Stomach smooth muscle (tissue), 2 donors: ENCODE results near the gene CDON.

Experiments
- H3K27ac ChIP-seq: one replicate; pipeline ENCODE4 v1.7.0; 2013; ENCODE audit warnings: mild to moderate bottlenecking, low read length, inconsistent platforms
- H3K27me3 ChIP-seq, 2 donors: one replicate each; pipeline ENCODE4 v1.7.0; 2013; ENCODE audit warnings: low read length in 2 of 2; ENCODE audit not compliant: insufficient read depth in 2 of 2, control insufficient read depth in 1 of 2
- H3K36me3 ChIP-seq, 2 donors: one replicate each; pipeline ENCODE4 v1.7.0; 2013; ENCODE audit warnings: low read length in 2 of 2; ENCODE audit not compliant: control insufficient read depth in 2 of 2, insufficient read depth in 2 of 2
- H3K4me1 ChIP-seq: one replicate; pipeline ENCODE4 v1.7.0; 2013; ENCODE audit warnings: low read length; ENCODE audit not compliant: control insufficient read depth, insufficient read depth
- H3K4me3 ChIP-seq, 2 donors: one replicate each; pipeline ENCODE4 v1.7.0; 2013; ENCODE audit warnings: low read length in 2 of 2
- H3K9ac ChIP-seq, 2 donors: one replicate each; pipeline ENCODE4 v1.7.0; 2013; ENCODE audit warnings: low read length in 2 of 2, mild to moderate bottlenecking in 1 of 2
- H3K9me3 ChIP-seq, 2 donors: one replicate each; pipeline ENCODE4 v1.7.0; 2013; ENCODE audit warnings: low read length in 2 of 2; ENCODE audit not compliant: control insufficient read depth in 2 of 2
- donor health status: healthy.
- donor health status: Pancreatic carcinoma.

Gene CDON

GRCh38 chr11:125956391-125957134 lies 106.1 kb downstream of the CDON start:
- no peaks in the 10 kb centered on the region for H3K27me3 ChIP-seq
- H3K27ac ChIP-seq: peak overlapping the region; percentile 11
- no peak overlapping the region for H3K9ac ChIP-seq
- H3K9me3 ChIP-seq: no peaks in the 10 kb centered on the region
- H3K36me3 ChIP-seq: peaks cover 21 to 25% of the 10 kb centered on the region in 2 donors
- no peak overlapping the region for H3K4me3 ChIP-seq
- peaks cover 23% of the 10 kb centered on the region for H3K4me1 ChIP-seq

- H3K27ac ChIP-seq: no peak overlapping the region
- no peak overlapping the region for H3K9ac ChIP-seq
- no peak overlapping the region for H3K4me3 ChIP-seq
- H3K36me3 ChIP-seq: peaks cover 18% of the 10 kb centered on the region in 2 donors
- H3K27me3 ChIP-seq: no peaks in the 10 kb centered on the region
- peaks cover 30% of the 10 kb centered on the region for H3K4me1 ChIP-seq
- no peaks in the 10 kb centered on the region for H3K9me3 ChIP-seq
Measured at GRCh38 chr11:125955856-125956255, 106.8 kb downstream of the CDON start.

- Histone ChIP-seq H3K36me3 (peaks cover 17 to 18% of the 10 kb centered on the region in 2 donors), H3K9me3 (no peaks in the 10 kb centered on the region), H3K9ac (no peak overlapping the region), H3K4me1 (peaks cover 35% of the 10 kb centered on the region), H3K4me3 (no peak overlapping the region), H3K27ac (no peak overlapping the region), H3K27me3 (no peaks in the 10 kb centered on the region)
Measured at GRCh38 chr11:125954945-125955640, 107.6 kb downstream of the CDON start.

- Histone ChIP-seq H3K36me3 (peaks cover 14% of the 10 kb centered on the region in 2 donors), H3K4me1 (peaks cover 35% of the 10 kb centered on the region), H3K27me3 (no peaks in the 10 kb centered on the region), H3K4me3 (no peak overlapping the region), H3K9ac (no peak overlapping the region), H3K9me3 (no peaks in the 10 kb centered on the region), H3K27ac (no peak overlapping the region)
Measured at GRCh38 chr11:125954123-125954944, 108.3 kb downstream of the CDON start.

DNA sequence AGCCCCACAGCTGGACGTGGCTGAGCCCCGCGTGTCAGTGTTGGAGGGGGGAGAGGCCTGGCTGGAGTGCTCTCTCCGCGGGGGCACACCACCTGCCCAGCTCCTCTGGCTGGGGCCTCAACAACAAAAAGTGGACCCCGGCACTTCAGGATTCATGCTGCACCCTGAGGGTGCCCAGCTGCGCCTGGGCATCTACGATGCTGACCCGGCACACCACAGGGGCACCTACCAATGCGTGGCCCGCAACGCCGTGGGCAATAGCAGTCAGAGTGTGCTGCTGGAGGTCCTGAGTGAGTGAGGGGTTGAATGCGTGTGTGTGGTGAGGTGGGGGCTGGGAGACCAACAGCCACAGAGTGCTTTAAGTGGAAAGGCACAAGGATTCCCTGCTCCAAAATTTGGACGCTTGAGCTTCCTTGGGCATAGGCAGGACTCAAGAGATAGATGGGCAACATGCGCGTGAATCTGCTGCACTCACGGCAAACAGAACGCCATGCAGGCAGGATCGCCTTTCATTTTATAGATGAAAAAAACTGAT lies 109.2 kb downstream of the CDON start:
- Histone ChIP-seq H3K4me3 (peak overlapping the region in 1 of 2 donors; percentile 4), H3K27ac (no peak overlapping the region), H3K4me1 (peaks cover 35% of the 10 kb centered on the region)

GRCh38 chr11:125952973-125953372 lies 109.7 kb downstream of the CDON start:
- peak overlapping the region in 1 of 2 donors; percentile 4 for H3K4me3 ChIP-seq
- no peak overlapping the region for H3K9ac ChIP-seq
- H3K27me3 ChIP-seq: no peaks in the 10 kb centered on the region
- no peak overlapping the region for H3K27ac ChIP-seq
- H3K9me3 ChIP-seq: no peaks in the 10 kb centered on the region
- peaks cover 35% of the 10 kb centered on the region for H3K4me1 ChIP-seq
- H3K36me3 ChIP-seq: peaks cover 11 to 12% of the 10 kb centered on the region in 2 donors

More for the DNA sequence above, 109.2 kb downstream of the CDON start:
- Histone ChIP-seq H3K36me3 (peaks cover 14% of the 10 kb centered on the region in 2 donors), H3K9ac (no peak overlapping the region), H3K27me3 (no peaks in the 10 kb centered on the region), H3K9me3 (no peaks in the 10 kb centered on the region)

DNA sequence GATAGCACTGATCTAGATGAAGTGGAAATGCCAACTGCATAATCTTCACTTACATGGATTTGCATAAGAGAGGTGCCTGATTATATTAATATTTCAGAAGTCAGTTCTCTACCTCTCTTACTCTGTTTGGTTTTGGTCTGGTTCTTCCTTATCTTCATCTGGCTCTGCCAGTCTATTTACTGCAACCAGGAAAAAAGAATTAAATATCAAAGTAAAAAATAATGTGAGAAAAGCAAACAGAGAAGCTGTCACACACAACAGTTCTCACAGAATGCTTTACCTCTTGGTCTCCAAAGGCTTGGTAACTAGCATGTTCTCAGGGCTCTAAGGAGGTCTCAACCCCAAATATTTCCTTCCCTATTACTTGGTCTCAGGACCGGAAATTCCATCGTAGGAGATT lies 110.1 kb downstream of the CDON start:
- Histone ChIP-seq H3K4me3 (peak overlapping the region in 1 of 2 donors; percentile 4), H3K9ac (no peak overlapping the region), H3K36me3 (peaks cover 7 to 8% of the 10 kb centered on the region in 2 donors), H3K27ac (no peak overlapping the region), H3K4me1 (peaks cover 35% of the 10 kb centered on the region), H3K9me3 (no peaks in the 10 kb centered on the region), H3K27me3 (no peaks in the 10 kb centered on the region)

GRCh38 chr11:125951731-125952130 lies 110.9 kb downstream of the CDON start:
- no peaks in the 10 kb centered on the region for H3K27me3 ChIP-seq
- H3K9me3 ChIP-seq: no peaks in the 10 kb centered on the region
- peaks cover 35% of the 10 kb centered on the region for H3K4me1 ChIP-seq
- H3K4me3 ChIP-seq: peak overlapping the region in 1 of 2 donors; percentile 29
- H3K9ac ChIP-seq: no peak overlapping the region
- H3K36me3 ChIP-seq: peaks cover 4 to 8% of the 10 kb centered on the region in 2 donors
- peak overlapping the region; percentile 62 for H3K27ac ChIP-seq

GRCh38 chr11:125950696-125951651 lies 111.7 kb downstream of the CDON start:
- Histone ChIP-seq H3K9ac (no peak overlapping the region), H3K27ac (peak overlapping the region; percentile 62), H3K36me3 (peaks cover under 1 to 6% of the 10 kb centered on the region in 2 donors), H3K4me1 (peaks cover 32% of the 10 kb centered on the region), H3K9me3 (no peaks in the 10 kb centered on the region), H3K27me3 (no peaks in the 10 kb centered on the region), H3K4me3 (peak overlapping the region in 1 of 2 donors; percentile 29)
